Measurements from ENCODE around the gene SLC12A2. TPM values are rescaled to one million over a fixed set of nuclear protein-coding genes. Genes with fewer than 3 reads are reported as not detected.

SLC12A2 gene
- total RNA-seq, 1 donor from 2014 or later, result 31.3 TPM

GRCh38 chr5:128052780-128053179 is 30.8 kb upstream of the SLC12A2 start:
- no peak overlapping the region for H3K27ac Mint-ChIP-seq (ENCODE audit: unreplicated experiment)
- TF ChIP-seq, protein P1, sequence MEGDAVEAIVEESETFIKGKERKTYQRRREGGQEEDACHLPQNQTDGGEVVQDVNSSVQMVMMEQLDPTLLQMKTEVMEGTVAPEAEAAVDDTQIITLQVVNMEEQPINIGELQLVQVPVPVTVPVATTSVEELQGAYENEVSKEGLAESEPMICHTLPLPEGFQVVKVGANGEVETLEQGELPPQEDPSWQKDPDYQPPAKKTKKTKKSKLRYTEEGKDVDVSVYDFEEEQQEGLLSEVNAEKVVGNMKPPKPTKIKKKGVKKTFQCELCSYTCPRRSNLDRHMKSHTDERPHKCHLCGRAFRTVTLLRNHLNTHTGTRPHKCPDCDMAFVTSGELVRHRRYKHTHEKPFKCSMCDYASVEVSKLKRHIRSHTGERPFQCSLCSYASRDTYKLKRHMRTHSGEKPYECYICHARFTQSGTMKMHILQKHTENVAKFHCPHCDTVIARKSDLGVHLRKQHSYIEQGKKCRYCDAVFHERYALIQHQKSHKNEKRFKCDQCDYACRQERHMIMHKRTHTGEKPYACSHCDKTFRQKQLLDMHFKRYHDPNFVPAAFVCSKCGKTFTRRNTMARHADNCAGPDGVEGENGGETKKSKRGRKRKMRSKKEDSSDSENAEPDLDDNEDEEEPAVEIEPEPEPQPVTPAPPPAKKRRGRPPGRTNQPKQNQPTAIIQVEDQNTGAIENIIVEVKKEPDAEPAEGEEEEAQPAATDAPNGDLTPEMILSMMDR (conservative IDR thresholded peaks at IDR 0.05), result no peak
- H3K9me3 Mint-ChIP-seq, result peaks cover 18% of the 10 kb centered on the region
- H3K36me3 Mint-ChIP-seq (ENCODE audit: low read depth), result peaks cover 46% of the 10 kb centered on the region
- no peaks in the 10 kb centered on the region for H3K27me3 Mint-ChIP-seq (ENCODE audit: low read depth)
- no peak overlapping the region for H3K4me3 Mint-ChIP-seq
- H3K4me1 Mint-ChIP-seq, result no peaks in the 10 kb centered on the region
- no peak for DNase-seq (ENCODE audit: low read depth, low spot score)

- no peak overlapping the region for H3K27ac Mint-ChIP-seq (ENCODE audit: unreplicated experiment)
- DNase-seq (ENCODE audit: low read depth, low spot score), result no peak
- TF ChIP-seq, protein P1 (conservative IDR thresholded peaks at IDR 0.05), result no peak
- peaks cover 39% of the 10 kb centered on the region for H3K36me3 Mint-ChIP-seq (ENCODE audit: low read depth)
- no peaks in the 10 kb centered on the region for H3K4me1 Mint-ChIP-seq
- H3K9me3 Mint-ChIP-seq, result peaks cover 17% of the 10 kb centered on the region
- H3K27me3 Mint-ChIP-seq (ENCODE audit: low read depth), result no peaks in the 10 kb centered on the region
- H3K4me3 Mint-ChIP-seq, result no peak overlapping the region
Measured at GRCh38 chr5:128053291-128053954, 30.1 kb upstream of the SLC12A2 start.

DNA sequence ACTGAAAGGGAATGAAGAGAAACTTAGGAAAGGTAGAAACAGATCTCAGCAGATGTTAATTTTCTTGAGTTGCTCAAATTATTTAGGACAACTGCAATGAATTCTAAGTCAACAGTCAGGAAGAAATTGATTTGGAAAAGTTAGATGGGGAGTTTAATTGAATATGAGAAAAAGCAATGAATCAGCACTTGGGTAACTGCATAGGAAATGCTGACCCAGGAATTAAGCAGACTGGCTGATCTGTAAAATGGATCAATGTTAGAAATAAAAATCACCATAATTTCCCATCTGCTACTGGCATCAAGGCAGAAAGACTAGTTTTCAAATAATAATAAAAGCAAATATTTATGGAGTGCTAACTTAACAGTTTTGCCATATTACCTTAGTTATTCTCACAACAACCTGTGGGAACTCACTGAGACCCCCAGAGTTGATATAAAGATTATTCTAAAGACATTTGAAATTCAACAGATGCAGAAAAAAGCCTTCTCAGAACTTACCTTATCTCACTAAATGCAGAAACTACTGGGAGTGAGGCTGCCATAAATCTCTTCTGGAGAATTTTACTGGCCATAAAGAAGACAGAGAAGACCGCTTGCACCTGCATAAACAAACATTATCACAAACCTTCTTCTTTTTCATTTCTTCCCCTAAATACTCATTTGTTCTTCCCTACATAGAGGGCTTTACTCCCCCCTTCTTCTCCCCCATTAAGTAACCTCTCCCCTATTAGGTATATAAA is 22.8 kb upstream of the SLC12A2 start:
- Mint-ChIP-seq H3K36me3 (ENCODE audit: low read depth) (no peaks in the 10 kb centered on the region), H3K4me1 (peaks cover 2% of the 10 kb centered on the region), H3K27me3 (ENCODE audit: low read depth) (no peaks in the 10 kb centered on the region), H3K27ac (ENCODE audit: unreplicated experiment) (no peak overlapping the region), H3K4me3 (no peak overlapping the region), H3K9me3 (no peaks in the 10 kb centered on the region)
- no peak for DNase-seq (ENCODE audit: low read depth, low spot score)
- TF ChIP-seq, protein P1 (conservative IDR thresholded peaks at IDR 0.05), result no peak

- no peak for DNase-seq (ENCODE audit: low read depth, low spot score)
- Mint-ChIP-seq H3K27me3 (ENCODE audit: low read depth) (no peaks in the 10 kb centered on the region), H3K9me3 (no peaks in the 10 kb centered on the region), H3K27ac (ENCODE audit: unreplicated experiment) (no peak overlapping the region), H3K36me3 (ENCODE audit: low read depth) (no peaks in the 10 kb centered on the region), H3K4me3 (no peak overlapping the region), H3K4me1 (peaks cover 8% of the 10 kb centered on the region)
- TF ChIP-seq, protein P1 (conservative IDR thresholded peaks at IDR 0.05), result no peak
Measured at GRCh38 chr5:128062172-128062746, 21.3 kb upstream of the SLC12A2 start.

DNA sequence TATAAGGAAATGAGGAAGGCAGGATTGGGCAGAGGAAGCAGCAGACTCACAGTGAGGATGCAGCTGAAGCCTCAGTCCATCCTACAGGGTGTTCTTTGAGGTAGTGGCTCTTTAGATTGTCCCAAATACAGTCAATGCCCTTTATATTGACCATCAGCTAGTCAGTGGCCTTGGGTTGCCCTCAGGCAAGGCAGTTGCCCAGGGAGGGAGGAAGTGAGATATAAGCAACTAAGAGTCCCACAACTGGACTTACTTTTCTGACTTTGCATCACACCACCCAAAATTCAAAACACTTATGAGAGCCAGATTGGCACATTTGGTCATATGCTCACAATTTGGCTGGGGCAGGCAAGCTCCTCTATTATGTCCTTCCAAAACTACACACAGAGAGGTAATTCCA is 9.4 kb upstream of the SLC12A2 start:
- no peak overlapping the region for H3K4me3 Mint-ChIP-seq
- DNase-seq (ENCODE audit: low read depth, low spot score), result no peak
- no peaks in the 10 kb centered on the region for H3K27me3 Mint-ChIP-seq (ENCODE audit: low read depth)
- H3K36me3 Mint-ChIP-seq (ENCODE audit: low read depth), result no peaks in the 10 kb centered on the region
- TF ChIP-seq, protein P1 (conservative IDR thresholded peaks at IDR 0.05), result no peak
- no peak overlapping the region for H3K27ac Mint-ChIP-seq (ENCODE audit: unreplicated experiment)
- H3K4me1 Mint-ChIP-seq, result peaks cover 2% of the 10 kb centered on the region
- no peaks in the 10 kb centered on the region for H3K9me3 Mint-ChIP-seq

Data from neural crest cell (in vitro differentiated cells).